Activated CD4-positive, alpha-beta T cell treated with anti-CD3 and anti-CD28 coated beads, Interleukin-2, amount 50 U/mL, for 16 hours (primary cell): ENCODE data around the gene SLC6A11.

ENCODE experiments used
- DNase-seq: peaks from one replicate; pipeline ENCODE4 v3.0.0-alpha.2; 2020

The SLC6A11 gene

DNA sequence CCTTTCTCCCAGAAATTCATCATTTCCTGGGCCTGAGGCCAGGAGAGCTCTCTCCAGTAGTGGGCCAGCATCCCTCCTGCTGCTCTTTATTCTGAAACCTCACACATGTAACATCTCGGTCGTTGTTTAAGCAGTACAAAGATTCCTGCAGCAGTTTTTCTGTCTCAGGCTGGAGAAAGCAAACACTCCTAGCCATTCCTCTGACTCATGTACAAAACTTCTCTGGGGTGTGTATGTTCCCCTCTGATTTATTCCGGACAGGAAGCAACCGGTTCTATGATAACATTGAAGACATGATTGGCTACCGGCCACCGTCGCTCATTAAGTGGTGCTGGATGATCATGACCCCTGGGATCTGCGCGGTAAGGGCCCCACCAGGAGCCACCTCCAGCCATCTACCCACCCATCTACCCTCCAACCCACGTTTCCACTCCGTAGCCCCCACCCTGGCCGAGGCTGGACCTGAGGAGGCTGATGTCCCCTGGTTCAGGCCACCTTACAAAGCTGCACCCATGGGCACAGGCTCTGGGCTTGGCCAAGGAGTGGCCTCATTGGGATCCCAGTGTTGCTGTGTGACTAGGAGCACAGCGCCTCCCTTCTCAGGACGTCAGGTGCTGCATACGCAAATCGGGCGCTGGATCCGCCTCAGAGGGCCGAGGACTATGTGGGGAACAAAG lies 117.9 kb downstream of the SLC6A11 start:
- no peak for DNase-seq

DNA sequence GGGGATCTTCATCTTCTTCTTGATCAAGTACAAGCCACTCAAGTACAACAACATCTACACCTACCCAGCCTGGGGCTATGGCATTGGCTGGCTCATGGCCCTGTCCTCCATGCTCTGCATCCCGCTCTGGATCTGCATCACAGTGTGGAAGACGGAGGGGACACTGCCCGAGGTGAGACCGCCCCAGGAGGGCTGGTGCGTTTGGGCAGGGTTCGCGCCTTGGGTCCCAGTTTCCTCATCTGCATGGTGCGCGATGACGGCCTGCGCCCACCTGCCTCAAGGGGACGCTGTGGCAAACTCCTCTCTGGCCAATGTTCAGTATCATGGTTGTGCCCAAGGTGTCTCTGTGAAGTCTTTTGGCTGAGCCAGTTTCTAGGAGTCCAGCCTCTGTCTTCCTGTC lies 119.0 kb downstream of the SLC6A11 start:
- no peak for DNase-seq

DNA sequence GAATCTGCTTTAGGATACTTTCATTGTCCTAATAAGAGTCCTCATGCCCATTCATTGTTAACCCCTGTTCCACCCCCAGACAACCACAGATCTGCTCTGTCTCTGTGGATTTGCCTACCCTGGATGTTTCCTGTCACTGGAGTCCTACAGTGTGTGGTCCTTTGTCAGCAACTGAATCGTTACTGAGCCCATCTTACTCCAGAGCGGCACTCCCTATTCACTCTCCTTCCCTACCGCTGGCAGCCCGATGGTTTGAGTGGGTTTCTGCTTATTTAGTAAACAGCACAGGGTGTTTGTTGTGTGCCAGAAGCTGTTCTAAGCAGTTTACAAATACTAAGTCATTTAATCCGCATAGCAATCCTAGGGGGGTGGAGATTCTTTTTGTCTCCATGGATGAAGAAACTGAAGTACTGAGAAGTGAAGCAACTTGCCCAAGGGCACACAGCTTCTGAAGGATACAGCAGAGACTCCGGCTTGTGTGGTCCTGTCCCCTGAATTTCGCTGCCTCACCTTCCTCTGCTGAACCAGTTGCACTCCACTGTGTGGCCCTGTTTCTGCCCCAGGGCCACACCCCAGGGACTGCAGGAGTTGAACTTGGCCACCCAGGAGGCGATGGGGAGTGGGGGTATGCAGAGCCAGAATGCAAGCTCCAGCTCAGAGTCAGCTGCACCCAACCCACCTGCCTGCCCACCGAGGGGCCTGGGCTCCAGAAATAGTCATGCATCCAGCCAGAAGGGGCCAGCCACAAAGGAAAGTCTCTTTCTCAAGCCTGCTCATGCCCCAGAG lies 120.0 kb downstream of the SLC6A11 start:
- DNase-seq, result no peak

DNA sequence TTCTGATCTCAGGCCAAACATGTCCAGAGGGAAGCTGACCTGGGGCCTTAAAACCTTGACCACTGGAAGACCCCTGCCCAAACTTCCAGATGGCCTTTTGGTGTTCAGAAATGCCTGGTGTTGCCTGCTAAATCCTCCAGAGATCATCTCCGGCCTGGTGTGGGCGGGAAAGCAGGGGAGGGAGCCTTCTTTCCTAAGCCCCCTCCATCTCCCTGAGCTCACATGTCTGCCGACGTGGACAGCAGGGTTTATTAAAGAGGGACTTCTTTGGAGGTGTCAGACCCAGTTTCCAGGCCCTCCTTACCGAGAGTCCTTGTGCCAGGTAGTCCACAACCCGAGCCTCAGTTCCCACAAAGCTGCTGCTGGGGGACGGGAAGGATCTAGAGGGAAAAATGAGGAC lies 120.7 kb downstream of the SLC6A11 start:
- no peak for DNase-seq

DNA sequence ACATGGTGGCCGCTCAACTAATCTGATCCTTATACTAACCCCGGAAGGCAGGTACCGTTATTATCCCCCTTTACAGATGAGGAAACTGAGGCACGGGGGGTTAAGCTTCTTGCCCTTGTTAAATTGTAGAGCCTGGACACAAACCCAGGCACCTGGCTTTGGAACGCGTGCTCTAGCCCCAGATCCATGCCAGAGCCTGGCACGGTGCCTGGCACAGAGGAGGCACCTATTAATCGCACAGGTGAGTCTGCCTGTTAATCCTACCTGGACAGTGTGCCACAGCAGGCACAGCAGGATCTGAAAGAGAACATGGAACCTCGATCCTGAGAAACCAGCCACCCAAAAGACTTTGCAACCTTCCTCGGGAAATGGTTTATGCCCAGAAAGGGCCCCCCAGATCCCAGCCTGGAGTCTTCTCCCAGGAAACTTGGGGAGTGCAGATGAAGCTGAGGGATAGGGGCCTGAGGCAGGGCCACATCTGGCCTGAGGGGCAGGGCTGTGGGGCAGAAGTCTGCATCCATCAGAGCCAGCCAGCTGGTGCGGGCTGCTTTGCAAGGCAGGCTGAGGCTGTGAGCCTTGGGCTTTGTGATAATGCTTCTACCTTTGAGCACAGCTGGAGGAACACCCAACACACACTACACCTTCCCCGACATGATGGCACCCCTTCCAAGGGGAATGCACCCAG lies 121.3 kb downstream of the SLC6A11 start:
- no peak for DNase-seq

DNA sequence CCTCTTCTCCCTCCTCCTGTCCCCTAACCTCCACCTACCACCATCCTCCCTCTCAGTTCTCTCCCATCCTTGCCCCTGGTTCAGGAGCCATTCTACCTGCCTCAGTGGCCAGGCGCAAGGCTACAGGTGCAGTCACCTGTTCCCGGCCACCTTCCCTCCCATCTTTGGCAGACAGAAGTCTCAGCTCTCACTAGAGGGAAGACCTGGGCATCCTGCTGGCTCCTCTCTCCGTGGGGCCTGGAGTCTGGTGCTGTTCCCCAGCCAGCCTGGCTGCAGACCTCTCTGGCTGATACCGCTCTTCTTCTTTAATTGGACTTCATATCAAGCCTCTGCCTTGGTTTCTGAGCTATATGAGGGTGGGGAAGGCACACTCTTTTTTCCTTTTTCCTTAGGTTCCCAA lies 123.5 kb downstream of the SLC6A11 start:
- no peak for DNase-seq

DNA sequence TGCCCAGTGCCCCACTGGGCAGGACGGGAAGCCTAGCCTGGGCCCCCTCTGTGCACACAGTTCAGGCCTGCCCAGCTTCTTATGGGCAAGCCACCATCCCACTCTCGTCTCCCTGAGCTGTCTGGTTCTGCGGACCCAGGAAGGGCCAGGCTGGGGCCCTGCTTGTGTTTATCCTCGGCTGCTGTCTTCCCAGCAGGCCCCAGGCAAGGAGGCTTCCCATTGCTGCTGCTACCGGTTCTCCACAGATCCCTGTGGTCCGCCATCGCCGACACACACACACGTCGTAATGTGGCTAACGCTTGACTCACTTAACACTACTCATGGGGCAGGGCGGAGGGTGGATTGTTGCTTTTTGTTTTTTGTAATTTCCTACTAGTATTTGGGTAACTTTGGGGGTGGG lies 124.1 kb downstream of the SLC6A11 start:
- DNase-seq, result no peak

DNA sequence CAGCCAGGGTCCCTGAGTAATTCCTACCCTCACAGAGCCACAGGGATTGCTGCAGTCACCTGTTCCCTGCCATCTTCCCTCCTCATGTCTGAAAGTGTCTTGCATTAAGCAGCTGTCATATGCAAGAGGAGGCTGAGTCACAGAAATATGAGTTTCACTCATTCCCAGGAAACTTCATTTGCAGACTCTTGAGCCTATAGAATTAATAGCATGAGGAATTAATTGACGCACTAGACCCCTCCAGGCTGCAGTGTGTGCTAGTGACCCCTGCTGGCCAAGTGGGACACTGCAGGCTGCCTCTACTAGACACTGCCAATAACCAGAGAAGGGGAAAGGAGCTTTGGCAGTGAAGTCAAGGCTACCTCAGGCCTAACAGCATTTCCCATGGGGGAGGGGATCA lies 125.9 kb downstream of the SLC6A11 start:
- peak; percentile 21 for DNase-seq

DNA sequence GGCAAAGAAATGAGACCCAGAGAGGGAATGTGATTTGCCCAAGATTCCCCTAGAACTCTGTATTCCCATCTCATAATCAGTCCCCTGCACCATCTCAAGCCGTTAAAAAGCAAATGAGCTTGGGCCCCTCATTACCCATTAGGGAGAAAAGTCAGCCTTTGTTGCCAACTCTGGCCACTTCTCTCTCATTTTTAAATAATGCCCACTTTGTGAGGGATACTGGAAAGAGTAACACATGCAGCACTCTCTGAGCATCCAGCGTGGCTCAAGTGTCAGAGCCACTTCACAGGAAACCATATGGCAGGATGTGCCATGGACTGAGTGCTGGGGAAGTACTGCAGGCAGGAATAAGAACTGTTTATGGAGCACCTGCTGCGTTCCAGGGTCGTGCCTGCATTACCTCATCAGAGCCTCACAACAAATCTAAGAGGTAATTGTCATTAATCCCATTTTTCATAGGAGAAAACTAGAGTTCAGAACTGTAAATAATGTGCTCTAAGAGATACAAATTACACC lies 126.7 kb downstream of the SLC6A11 start:
- no peak for DNase-seq

DNA sequence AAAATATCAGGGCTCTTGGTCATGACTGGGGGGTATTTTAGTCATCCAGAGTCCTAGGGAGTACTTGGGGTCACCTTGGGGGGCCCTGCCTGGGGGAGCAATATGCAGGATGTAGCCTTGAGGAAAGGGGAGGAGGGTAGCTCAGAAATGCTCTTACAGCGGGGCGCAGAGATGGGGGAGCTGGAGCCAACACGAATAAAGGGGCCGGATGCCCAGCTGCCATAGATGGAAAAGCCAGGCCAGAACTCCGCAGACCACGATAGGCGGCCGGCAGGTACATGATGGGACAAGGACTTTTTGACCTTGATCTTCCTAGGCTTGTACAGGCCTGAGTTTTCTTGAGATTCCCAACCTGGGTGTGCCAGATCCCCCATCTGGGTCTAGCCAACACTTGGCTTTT lies 128.8 kb downstream of the SLC6A11 start:
- DNase-seq, result no peak

DNA sequence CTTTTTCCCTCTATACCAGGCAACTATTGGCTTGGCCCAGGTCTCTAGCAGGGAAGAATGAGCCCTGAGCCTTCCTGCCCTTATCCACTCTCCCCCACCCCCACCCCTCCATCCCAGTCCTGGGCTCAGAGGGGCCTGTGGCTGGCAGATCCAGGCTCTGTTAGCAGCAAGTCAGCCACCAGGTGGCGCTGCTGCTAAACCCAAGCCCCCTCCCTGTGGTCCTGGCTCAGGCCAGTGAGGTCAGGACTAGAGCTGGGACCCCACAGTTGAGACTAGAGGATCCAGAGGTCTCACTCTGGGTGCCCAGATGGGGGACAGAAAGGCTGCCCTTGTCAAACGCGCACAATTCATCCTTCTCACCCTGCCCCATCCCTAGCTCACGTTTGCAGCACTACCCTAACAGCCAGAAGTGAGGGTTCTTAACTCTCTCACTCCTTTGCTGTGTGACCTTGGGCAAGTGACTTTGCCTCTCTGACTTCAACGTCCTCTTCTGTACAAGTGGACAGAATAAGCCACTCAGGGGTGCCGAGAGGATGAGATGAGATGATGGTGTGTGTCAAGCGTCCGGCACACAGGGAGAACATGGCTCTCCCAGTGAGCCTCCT lies 129.8 kb downstream of the SLC6A11 start:
- DNase-seq, result peak; percentile 33

DNA sequence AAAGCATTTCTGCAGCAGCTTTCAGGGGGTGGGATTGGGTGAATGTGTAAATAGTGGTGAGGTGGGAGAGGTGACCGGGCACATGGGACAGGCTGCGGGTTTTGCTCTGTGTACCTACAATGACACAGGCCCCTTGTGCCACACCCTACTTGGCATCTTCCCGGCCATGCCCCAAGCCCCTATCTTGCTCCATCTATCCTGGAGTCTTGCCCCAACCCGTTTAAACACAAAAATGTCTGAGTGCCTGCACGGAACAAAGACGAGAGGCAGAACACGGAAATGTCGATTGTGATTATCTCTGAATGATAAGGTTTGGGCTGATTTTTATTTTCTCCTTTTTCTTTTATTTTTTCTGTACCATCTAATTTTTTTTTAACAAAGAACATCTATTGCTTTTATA lies 130.5 kb downstream of the SLC6A11 start:
- DNase-seq, result no peak

DNA sequence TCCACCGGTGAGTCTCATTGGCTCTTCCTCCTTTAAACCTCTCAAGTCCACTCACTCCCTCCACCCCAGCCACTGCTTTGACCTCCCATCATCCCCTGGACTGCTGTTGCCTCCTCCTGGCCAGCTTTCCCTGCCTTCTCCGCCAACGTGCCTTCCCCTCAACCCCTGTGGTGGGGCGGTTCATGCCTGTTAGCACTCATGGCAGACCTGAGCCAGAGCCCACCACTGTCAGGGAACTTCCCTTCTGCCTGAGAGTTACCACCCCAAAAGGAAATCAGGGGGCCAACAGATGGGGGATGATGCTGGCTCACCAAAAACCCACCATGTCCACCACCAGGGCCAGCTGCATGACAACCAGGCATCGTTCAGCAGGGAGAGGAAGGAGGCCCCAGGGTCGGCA lies 132.3 kb downstream of the SLC6A11 start:
- DNase-seq, result no peak

DNA sequence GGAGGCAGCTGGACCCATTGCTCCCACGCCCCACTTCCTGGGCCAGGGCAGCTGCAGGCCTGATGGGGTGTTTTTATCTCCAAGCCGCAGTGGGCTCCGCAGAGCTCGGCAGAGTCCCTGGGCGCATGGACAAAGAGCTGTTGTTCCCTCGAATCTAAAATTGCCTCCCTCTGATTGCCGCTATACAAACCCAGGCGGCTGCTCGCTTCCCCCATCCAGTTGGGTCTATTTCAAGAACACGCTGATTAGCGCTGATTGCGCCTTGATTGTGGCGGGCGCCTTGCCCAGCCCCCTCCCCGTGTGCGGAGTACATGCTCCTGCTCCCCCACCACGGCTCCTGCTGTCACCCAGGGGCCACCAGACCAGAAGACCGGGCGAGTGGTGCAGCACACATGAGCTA lies 133.2 kb downstream of the SLC6A11 start:
- no peak for DNase-seq

DNA sequence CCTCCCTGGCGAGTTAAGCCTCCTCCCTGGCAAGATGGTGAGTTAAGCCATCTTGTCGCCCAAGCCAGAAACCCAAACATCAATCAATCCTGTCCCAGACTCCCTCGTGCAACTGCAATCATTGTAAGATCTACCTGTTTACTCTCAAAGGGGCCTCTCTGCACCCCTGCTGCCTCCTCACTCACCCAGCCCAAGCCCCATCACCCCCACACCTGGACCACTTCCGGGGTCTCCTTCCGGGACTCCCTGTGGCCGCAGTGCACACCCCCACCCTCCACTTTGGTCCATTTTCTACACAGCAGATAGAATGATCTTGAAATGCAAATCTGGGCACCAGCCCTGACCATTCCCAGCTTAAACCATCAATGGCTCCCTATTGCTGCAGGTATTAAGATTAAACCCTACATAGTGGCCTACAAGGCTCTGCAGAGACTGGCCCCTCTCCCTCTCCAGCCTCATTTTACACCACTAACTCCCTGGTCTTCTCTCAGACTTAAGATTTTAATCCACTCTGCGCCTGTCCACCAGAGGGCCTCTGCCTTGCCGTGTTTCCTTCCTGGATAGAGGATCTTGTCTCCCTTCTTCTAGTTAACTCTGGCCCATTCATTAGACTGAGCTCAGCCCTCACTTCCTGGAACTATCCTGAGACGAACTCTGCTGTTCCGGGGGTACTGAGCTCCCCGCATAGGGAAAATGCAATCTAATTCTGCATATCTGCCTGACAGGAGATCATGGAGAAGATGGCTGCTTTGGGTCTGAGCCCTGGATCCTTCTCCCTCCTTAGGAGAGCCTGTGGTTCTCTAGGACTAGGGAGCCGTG lies 134.7 kb downstream of the SLC6A11 start:
- DNase-seq, result peak; percentile 10

DNA sequence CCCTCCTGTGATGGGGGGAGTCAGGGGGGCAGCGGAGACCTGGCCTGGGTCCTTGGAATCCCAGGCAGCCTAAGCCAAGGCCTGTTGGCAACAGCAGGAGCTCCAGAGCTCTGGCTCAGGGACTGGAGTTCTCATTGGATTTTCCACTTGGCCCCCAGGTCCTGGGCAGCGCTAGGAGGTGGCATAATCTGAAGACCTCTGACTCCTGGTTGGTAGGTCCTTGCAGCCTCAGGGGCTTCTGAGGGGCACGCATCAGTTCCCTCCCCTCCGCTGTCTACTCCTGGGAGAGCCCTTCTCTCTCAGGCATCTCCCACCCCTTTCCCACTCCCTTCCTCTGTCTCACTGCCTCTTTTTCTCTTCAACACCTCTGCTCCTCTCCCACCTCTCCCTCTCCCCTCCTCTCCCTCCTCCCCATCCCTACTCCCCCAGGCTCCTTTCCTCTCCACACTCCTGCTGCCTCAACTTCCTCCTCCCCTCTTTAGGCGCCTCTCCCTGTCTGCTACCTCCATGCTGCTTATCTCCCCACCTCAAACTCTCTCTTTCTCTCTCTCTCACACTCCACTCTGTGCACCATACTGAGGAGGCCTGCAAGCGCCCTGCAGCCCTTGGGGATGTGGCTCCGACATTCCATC lies 135.4 kb downstream of the SLC6A11 start:
- no peak for DNase-seq

DNA sequence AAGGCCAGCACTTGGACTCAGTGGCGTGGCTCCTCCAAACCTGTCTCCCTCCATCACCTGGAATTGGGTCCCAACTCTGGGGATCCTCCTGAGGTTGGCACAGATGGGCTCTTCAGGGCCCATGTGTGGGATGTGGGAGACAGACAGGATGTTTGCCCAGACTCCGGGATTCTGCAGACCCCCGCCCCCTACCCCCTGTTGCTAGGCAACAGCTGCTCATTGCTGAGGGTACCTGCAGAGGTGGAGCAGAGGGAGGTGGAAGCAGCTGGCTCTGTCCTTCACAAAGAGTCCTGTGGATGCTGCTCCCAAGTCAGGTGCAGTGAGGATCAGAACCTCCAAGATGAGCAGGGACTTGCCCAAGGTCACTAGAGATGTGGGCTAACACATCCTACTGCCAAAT lies 136.5 kb downstream of the SLC6A11 start:
- DNase-seq, result no peak

DNA sequence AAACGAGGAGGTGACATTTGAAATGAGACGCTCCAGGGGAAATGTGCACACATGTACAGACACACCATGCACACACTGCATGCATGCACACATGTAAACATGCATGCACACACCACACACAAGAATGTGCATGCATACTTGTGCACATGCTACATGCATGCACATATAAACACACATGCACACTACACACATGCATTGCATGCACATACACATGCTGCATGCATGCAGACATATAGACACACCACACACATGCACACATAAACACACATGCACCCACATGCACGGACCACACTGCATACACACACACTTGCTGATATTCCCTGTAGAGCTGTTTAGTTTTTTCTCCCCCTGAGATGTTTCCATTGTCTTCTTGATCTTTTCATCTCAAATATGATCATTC lies 138.7 kb downstream of the SLC6A11 start:
- no peak for DNase-seq

DNA sequence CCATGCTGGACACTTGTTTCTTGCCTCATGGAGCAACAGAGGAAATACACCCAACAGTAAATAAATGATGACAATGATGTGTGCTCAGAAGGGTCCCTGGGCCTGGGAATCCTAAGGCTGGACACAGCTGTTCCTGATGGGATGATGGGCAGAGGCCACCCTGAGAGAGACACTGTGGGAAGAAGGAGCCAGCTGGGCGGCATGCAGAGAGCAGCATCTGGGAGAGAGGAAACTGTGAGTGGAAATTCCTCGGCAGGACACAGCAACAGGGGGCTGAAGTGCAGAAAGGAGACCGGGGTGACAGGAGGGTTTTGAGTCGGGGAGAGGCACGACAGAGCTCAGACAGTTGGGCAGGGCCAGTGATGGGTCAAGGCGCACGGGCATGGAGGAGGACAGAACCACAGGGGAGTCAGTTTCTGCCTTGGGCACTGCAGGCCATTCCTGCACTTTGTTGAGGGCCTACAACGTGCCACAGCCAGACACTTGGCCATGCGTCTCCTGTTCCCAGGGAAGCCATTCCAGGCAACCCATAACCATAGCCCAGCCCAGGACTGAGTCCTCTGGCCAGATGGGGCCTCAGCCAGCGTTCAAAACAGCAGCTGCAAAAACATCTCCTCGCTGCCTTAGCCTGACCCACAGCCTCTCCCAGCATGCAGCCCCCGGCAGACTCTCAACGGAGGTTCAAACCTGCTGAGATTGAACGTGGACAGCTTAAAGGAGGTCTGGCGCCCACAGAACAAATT lies 139.9 kb downstream of the SLC6A11 start:
- no peak for DNase-seq

DNA sequence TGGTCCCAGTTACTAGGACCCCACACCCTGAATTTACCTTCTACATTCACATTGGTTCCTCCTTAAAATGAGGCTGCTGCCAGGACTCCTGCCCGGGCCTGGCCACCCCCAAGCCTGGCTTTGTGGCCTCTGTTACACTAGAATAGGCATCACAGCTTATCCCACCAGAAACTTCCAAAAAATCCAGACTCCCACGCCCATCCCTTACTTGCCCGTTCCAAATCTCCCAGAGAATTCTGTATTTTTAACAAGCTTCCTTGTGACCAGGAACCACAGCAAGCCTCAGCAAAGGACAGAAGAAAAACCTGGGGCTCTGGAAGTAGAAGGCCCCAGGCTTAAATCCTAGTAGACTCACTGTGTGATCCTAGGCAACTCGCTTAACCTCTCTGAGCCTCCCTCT lies 140.5 kb downstream of the SLC6A11 start:
- no peak for DNase-seq

DNA sequence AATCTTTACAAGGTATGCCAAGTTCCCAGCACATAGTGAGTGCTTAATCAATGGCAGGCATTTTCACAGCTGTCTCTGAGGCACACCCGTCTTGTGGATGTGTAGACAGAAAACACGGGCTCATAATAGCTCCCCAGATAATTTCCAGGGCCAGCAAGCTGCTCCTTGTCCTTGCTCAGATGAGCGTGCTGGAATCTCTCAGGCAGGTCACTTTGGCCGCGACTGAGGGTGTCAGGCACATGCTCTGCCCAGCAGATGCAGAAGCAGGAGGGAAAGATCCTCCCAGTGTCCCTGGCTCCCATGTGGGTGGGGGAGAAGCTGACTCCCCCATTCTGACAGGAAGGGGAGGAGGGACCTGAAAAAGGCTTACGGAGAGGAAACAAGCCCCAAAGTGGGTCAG lies 141.0 kb downstream of the SLC6A11 start:
- DNase-seq, result no peak
